MCF 10A (cell line): Measurements from ENCODE around the gene LEUTX. TPM values are rescaled to one million over a fixed set of nuclear protein-coding genes. Genes with fewer than 3 reads are reported as not detected.

Source experiments
- BruUV-seq: library from RNA; stranded (reverse); fragments of 400-500 nt; replicated peaks from 2 replicates; lab custom pipeline; 2021; lab: Mats Ljungman, UMichigan
- CTCF ChIA-PET: fragments of 300-600 bp; sonication (Branson Sonifier 250); formaldehyde crosslinking; extraction: SDS; loops from one replicate; lab custom pipeline; 2021; ENCODE audit warnings: antibody characterized with exemption, inconsistent platforms; lab: Yijun Ruan, JAX
- POLR2A ChIA-PET: fragments of 300-600, 350-650 bp; sonication (Branson Sonifier 250); formaldehyde crosslinking; extraction: SDS; loops from one replicate; lab custom pipeline; 2020; ENCODE audit warnings: antibody characterized with exemption, inconsistent platforms; lab: Yijun Ruan, JAX
- DNase-seq: peaks from one replicate; pipeline ENCODE4 v3.0.0-alpha.2; 2018; ENCODE audit not compliant: unreplicated experiment
- H3K27ac Mint-ChIP-seq: one replicate; pipeline ENCODE4 v1.8.0; 2022; ENCODE audit warnings: mild to moderate bottlenecking, low read depth, mixed read lengths; ENCODE audit not compliant: unreplicated experiment
- H3K27me3 Mint-ChIP-seq: one replicate; pipeline ENCODE4 v1.8.0; 2022; ENCODE audit warnings: mixed read lengths; ENCODE audit not compliant: insufficient read depth, unreplicated experiment
- H3K36me3 Mint-ChIP-seq: one replicate; pipeline ENCODE4 v1.8.0; 2022; ENCODE audit warnings: mild to moderate bottlenecking, moderate library complexity, mixed read lengths; ENCODE audit not compliant: insufficient read depth, unreplicated experiment
- H3K4me1 Mint-ChIP-seq: one replicate; pipeline ENCODE4 v1.8.0; 2022; ENCODE audit warnings: mixed read lengths; ENCODE audit not compliant: insufficient read depth, unreplicated experiment
- H3K4me3 Mint-ChIP-seq: one replicate; pipeline ENCODE4 v1.8.0; 2022; ENCODE audit warnings: mild to moderate bottlenecking, moderate library complexity, mixed read lengths; ENCODE audit not compliant: unreplicated experiment
- H3K9me3 Mint-ChIP-seq: one replicate; pipeline ENCODE4 v1.8.0; 2022; ENCODE audit warnings: mixed read lengths; ENCODE audit not compliant: unreplicated experiment
- CTCF ChIP-seq: fragments of 200-600 bp; IDR thresholded peaks from one replicate; pipeline ENCODE4 v1.8.0; 2022; ENCODE audit warnings: antibody characterized with exemption, mild to moderate bottlenecking; ENCODE audit not compliant: unreplicated experiment
- intact Hi-C: fragments of 100-400 bp; cut with micrococcal nuclease; formaldehyde crosslinking; loops from 2 replicates; pipeline ENCODE4 v1.14.1; 2022
- total RNA-seq: library from RNA; stranded (reverse); gene quantifications from 2 replicates; pipeline ENCODE4 v1.2.3, GENCODE V29; 2022

LEUTX gene
- total RNA-seq, 1 experiment from 2014 or later = not detected

- Mint-ChIP-seq H3K27me3 (no peaks in the 10 kb centered on the region), H3K4me3 (no peak overlapping the region), H3K9me3 (no peaks in the 10 kb centered on the region), H3K4me1 (peaks cover 21% of the 10 kb centered on the region), H3K36me3 (peaks cover 77% of the 10 kb centered on the region), H3K27ac (no peak overlapping the region)
- ChIA-PET POLR2A (no interaction called here), CTCF (interaction anchor here (0.6 kb wide), 1 partner anchor 141 kb away, joined by 3 read pairs; no protein-coding TSS in a partner anchor)
- no peak for DNase-seq
- no TSS peak for BruUV-seq
- intact Hi-C loops = no loop called here
- no peak for TF ChIP-seq CTCF
These were observed 51.1 kb downstream of the LEUTX start for GRCh38 chr19:39829702-39830275.

GRCh38 chr19:39830406-39830805 lies 51.8 kb downstream of the LEUTX start:
- Mint-ChIP-seq H3K27ac (no peak overlapping the region), H3K4me1 (peaks cover 21% of the 10 kb centered on the region), H3K36me3 (peaks cover 83% of the 10 kb centered on the region), H3K27me3 (no peaks in the 10 kb centered on the region), H3K4me3 (no peak overlapping the region), H3K9me3 (no peaks in the 10 kb centered on the region)
- no peak for DNase-seq
- no TSS peak for BruUV-seq
- intact Hi-C loops = no loop called here
- ChIA-PET POLR2A (interaction anchor here (0.9 kb wide), 1 partner anchor 14 kb away, joined by 4 read pairs; no protein-coding TSS in a partner anchor), CTCF (no interaction called here)
- no peak for TF ChIP-seq CTCF

GRCh38 chr19:39830847-39831246 lies 52.2 kb downstream of the LEUTX start:
- no peak overlapping the region for H3K27ac Mint-ChIP-seq
- H3K36me3 Mint-ChIP-seq = peaks cover 88% of the 10 kb centered on the region
- no peak overlapping the region for H3K4me3 Mint-ChIP-seq
- peaks cover 21% of the 10 kb centered on the region for H3K4me1 Mint-ChIP-seq
- POLR2A ChIA-PET = interaction anchor here (0.9 kb wide), 1 partner anchor 14 kb away, joined by 4 read pairs; no protein-coding TSS in a partner anchor
- no peaks in the 10 kb centered on the region for H3K9me3 Mint-ChIP-seq
- TF ChIP-seq CTCF = no peak
- intact Hi-C loops = no loop called here
- DNase-seq = no peak
- CTCF ChIA-PET = no interaction called here
- H3K27me3 Mint-ChIP-seq = no peaks in the 10 kb centered on the region
- BruUV-seq = no TSS peak

GRCh38 chr19:39831679-39832078 lies 53.0 kb downstream of the LEUTX start:
- no peak for TF ChIP-seq CTCF
- Mint-ChIP-seq H3K36me3 (peaks cover 90% of the 10 kb centered on the region), H3K4me3 (peak overlapping the region; percentile 79), H3K9me3 (no peaks in the 10 kb centered on the region), H3K4me1 (peaks cover 21% of the 10 kb centered on the region), H3K27me3 (no peaks in the 10 kb centered on the region), H3K27ac (no peak overlapping the region)
- no TSS peak for BruUV-seq
- DNase-seq = no peak
- CTCF ChIA-PET = no interaction called here
- intact Hi-C loops = no loop called here
- POLR2A ChIA-PET = no interaction called here
